Measurements from ENCODE around the gene CACNA1H.

Gene CACNA1H

GRCh38 chr16:1142911-1143310, 10.0 kb upstream of the CACNA1H start:
- Histone ChIP-seq H2AFZ (ENCODE audit: low read depth) (no peak overlapping the region), H3K9ac (no peak overlapping the region), H3K36me3 (ENCODE audit: insufficient read depth) (no peaks in the 10 kb centered on the region), H3K27ac (no peak overlapping the region), H3K79me2 (ENCODE audit: insufficient read depth, low read depth) (no peaks in the 10 kb centered on the region), H3K4me1 (ENCODE audit: low read depth, poor library complexity, severe bottlenecking) (no peaks in the 10 kb centered on the region), H3K4me2 (no peak overlapping the region), H3K27me3 (ENCODE audit: insufficient read depth, low read depth) (peaks cover 94% of the 10 kb centered on the region), H4K20me1 (ENCODE audit: insufficient read depth) (no peaks in the 10 kb centered on the region), H3K4me3 (IDR thresholded peaks at IDR 0.05; ENCODE audit: insufficient read depth, low read depth, low read length) (no peak overlapping the region)
- TF ChIP-seq CTCF (conservative IDR thresholded peaks at IDR 0.05; ENCODE audit: low read depth, low read length), result no peak

- H3K27me3 ChIP-seq (ENCODE audit: insufficient read depth, low read depth), result peaks cover 92% of the 10 kb centered on the region
- H3K4me2 ChIP-seq, result no peak overlapping the region
- H2AFZ ChIP-seq (ENCODE audit: low read depth), result no peak overlapping the region
- no peak overlapping the region for H3K27ac ChIP-seq
- no peak overlapping the region for H3K4me3 ChIP-seq (IDR thresholded peaks at IDR 0.05; ENCODE audit: insufficient read depth, low read depth, low read length)
- no peak for TF ChIP-seq CTCF (conservative IDR thresholded peaks at IDR 0.05; ENCODE audit: low read depth, low read length)
- H3K4me1 ChIP-seq (ENCODE audit: low read depth, poor library complexity, severe bottlenecking), result no peaks in the 10 kb centered on the region
- H4K20me1 ChIP-seq (ENCODE audit: insufficient read depth), result no peaks in the 10 kb centered on the region
- H3K9ac ChIP-seq, result no peak overlapping the region
- H3K79me2 ChIP-seq (ENCODE audit: insufficient read depth, low read depth), result no peaks in the 10 kb centered on the region
- no peaks in the 10 kb centered on the region for H3K36me3 ChIP-seq (ENCODE audit: insufficient read depth)
These were observed 9.0 kb upstream of the CACNA1H start for GRCh38 chr16:1143761-1144450.

GRCh38 chr16:1144476-1145382, 8.2 kb upstream of the CACNA1H start:
- H4K20me1 ChIP-seq (ENCODE audit: insufficient read depth), result no peaks in the 10 kb centered on the region
- no peaks in the 10 kb centered on the region for H3K4me1 ChIP-seq (ENCODE audit: low read depth, poor library complexity, severe bottlenecking)
- H2AFZ ChIP-seq (ENCODE audit: low read depth), result no peak overlapping the region
- no peak for TF ChIP-seq CTCF (conservative IDR thresholded peaks at IDR 0.05; ENCODE audit: low read depth, low read length)
- peaks cover 92% of the 10 kb centered on the region for H3K27me3 ChIP-seq (ENCODE audit: insufficient read depth, low read depth)
- no peak overlapping the region for H3K9ac ChIP-seq
- H3K27ac ChIP-seq, result no peak overlapping the region
- no peaks in the 10 kb centered on the region for H3K36me3 ChIP-seq (ENCODE audit: insufficient read depth)
- H3K4me3 ChIP-seq (IDR thresholded peaks at IDR 0.05; ENCODE audit: insufficient read depth, low read depth, low read length), result no peak overlapping the region
- H3K4me2 ChIP-seq, result no peak overlapping the region
- H3K79me2 ChIP-seq (ENCODE audit: insufficient read depth, low read depth), result no peaks in the 10 kb centered on the region

- Histone ChIP-seq H3K79me2 (ENCODE audit: insufficient read depth, low read depth) (no peaks in the 10 kb centered on the region), H3K27ac (no peak overlapping the region), H3K9ac (no peak overlapping the region), H3K4me2 (no peak overlapping the region), H4K20me1 (ENCODE audit: insufficient read depth) (no peaks in the 10 kb centered on the region), H3K4me3 (IDR thresholded peaks at IDR 0.05; ENCODE audit: insufficient read depth, low read depth, low read length) (no peak overlapping the region), H3K4me1 (ENCODE audit: low read depth, poor library complexity, severe bottlenecking) (no peaks in the 10 kb centered on the region), H3K27me3 (ENCODE audit: insufficient read depth, low read depth) (peaks cover 92% of the 10 kb centered on the region), H2AFZ (ENCODE audit: low read depth) (no peak overlapping the region), H3K36me3 (ENCODE audit: insufficient read depth) (no peaks in the 10 kb centered on the region)
- no peak for TF ChIP-seq CTCF (conservative IDR thresholded peaks at IDR 0.05; ENCODE audit: low read depth, low read length)
These were observed 7.4 kb upstream of the CACNA1H start for GRCh38 chr16:1145383-1146100.
